Thoracic aorta (tissue), 2 donors: Measurements from ENCODE around the gene RPL22. TPM values are rescaled to one million over a fixed set of nuclear protein-coding genes. Genes with fewer than 3 reads are reported as not detected.

ENCODE experiments used
- ATAC-seq: fragments of 150-250 bp; one replicate; pipeline ENCODE4 v1.8.0; 2017; ENCODE audit warnings: low read depth; ENCODE audit not compliant: insufficient number of reproducible peaks, low FRiP score
- DNase-seq: peaks from one replicate; pipeline ENCODE4 v3.0.0-alpha.2; 2020; ENCODE audit warnings: low spot score
- H3K27ac ChIP-seq, 2 donors: fragments of 200-600 bp; sonication (generic); 1 replicate in 1 of 2; 2 replicates in 1 of 2; pipeline ENCODE4 v1.5.1; 2016; ENCODE audit warnings: mild to moderate bottlenecking in 2 of 2, moderate library complexity in 2 of 2
- H3K27me3 ChIP-seq: fragments of 200-600 bp; sonication (generic); replicated peaks from 2 replicates; pipeline ENCODE4 v1.6.0; 2016; ENCODE audit warnings: mild to moderate bottlenecking; ENCODE audit not compliant: insufficient read depth
- H3K36me3 ChIP-seq: fragments of 200-600 bp; sonication (generic); one replicate; pipeline ENCODE4 v1.5.1; 2016
- H3K4me1 ChIP-seq, 2 donors: fragments of 200-600 bp; sonication (generic); 1 replicate in 1 of 2; 2 replicates in 1 of 2; pipeline versions ENCODE4 v1.5.1 to v1.6.0; 2016; ENCODE audit warnings: low read depth in 2 of 2, mild to moderate bottlenecking in 1 of 2; ENCODE audit not compliant: control insufficient read depth in 1 of 2
- H3K4me3 ChIP-seq: fragments of 200-600 bp; sonication (generic); 2 replicates; pipeline ENCODE4 v1.5.1; 2016; ENCODE audit warnings: mild to moderate bottlenecking
- H3K9me3 ChIP-seq: fragments of 200-600 bp; sonication (generic); 2 replicates; pipeline ENCODE4 v1.5.1; 2016
- CTCF ChIP-seq: fragments of 200-600 bp; sonication (generic); IDR thresholded peaks from one replicate; pipeline ENCODE4 v1.5.1; 2019; ENCODE audit warnings: antibody characterized with exemption
- total RNA-seq, 2 donors: library from RNA; depleted of rRNA; stranded (reverse); fragments of >200 nt; gene quantifications; one replicate each; pipeline versions ENCODE4 v1.1.0 to v1.2.3, GENCODE V29; 2016

RPL22 gene
- total RNA-seq, 2 donors from 2014 or later, result 80.4 to 130 TPM

- Histone ChIP-seq H3K27ac (no peak overlapping the region), H3K27me3 (no peaks in the 10 kb centered on the region), H3K4me3 (no peak overlapping the region), H3K9me3 (no peaks in the 10 kb centered on the region), H3K36me3 (no peaks in the 10 kb centered on the region), H3K4me1 (peaks cover 8 to 11% of the 10 kb centered on the region in 2 donors)
- no peak for DNase-seq
- no peak for TF ChIP-seq CTCF
- ATAC-seq, result no peak
These were observed 11.4 kb upstream of the RPL22 start for GRCh38 chr1:6210591-6211355.

DNA sequence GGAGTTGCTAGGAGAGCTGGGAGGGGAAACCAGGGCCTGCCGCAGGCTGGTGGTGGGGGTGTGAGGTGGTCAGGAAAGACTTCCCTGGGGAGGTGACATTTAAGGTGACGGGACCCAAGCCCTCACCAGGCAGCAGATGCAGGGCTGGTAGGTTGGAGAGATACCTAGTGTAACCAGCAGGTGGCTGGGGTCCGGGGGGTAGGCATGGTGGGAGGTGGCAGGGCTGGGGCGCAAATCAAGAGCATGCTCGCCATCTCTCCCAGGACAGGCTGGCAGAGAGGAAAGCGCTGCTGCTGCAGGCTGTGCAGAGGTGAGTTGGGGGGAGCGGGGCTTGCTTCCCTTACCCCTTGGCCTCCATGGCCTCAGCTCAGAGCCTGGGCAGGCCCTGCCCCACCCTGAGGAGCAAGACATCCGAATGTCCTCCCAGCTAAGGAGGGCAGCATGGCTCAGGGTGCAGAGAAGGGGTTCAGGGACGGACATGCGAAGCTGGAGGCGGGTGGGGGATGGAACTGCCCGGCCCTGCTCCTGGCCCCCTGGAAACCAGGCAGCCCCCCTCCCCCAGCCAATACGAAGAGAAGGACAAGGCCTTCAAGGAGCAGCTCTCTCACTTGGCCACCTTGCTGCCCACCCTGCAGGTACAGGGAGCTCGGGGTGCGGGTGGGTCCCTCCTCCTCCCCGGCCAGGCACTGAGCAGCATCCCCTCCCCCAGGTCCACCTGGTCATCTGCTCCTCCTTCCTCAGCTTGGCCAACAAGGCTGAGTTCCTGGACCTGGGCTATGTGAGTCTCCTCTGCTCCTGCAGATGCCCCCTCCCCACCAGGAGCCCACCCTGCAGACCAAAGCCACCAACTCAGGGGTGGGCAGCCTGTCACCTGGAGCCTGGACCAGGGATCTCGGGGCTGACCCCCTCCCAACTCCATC lies 10.5 kb upstream of the RPL22 start:
- no peak overlapping the region for H3K4me3 ChIP-seq
- H3K9me3 ChIP-seq, result no peaks in the 10 kb centered on the region
- no peaks in the 10 kb centered on the region for H3K27me3 ChIP-seq
- DNase-seq (no peak), ATAC-seq (no peak)
- no peak overlapping the region for H3K27ac ChIP-seq
- no peak for TF ChIP-seq CTCF
- H3K4me1 ChIP-seq, result peaks cover 8 to 13% of the 10 kb centered on the region in 2 donors
- H3K36me3 ChIP-seq, result no peaks in the 10 kb centered on the region

DNA sequence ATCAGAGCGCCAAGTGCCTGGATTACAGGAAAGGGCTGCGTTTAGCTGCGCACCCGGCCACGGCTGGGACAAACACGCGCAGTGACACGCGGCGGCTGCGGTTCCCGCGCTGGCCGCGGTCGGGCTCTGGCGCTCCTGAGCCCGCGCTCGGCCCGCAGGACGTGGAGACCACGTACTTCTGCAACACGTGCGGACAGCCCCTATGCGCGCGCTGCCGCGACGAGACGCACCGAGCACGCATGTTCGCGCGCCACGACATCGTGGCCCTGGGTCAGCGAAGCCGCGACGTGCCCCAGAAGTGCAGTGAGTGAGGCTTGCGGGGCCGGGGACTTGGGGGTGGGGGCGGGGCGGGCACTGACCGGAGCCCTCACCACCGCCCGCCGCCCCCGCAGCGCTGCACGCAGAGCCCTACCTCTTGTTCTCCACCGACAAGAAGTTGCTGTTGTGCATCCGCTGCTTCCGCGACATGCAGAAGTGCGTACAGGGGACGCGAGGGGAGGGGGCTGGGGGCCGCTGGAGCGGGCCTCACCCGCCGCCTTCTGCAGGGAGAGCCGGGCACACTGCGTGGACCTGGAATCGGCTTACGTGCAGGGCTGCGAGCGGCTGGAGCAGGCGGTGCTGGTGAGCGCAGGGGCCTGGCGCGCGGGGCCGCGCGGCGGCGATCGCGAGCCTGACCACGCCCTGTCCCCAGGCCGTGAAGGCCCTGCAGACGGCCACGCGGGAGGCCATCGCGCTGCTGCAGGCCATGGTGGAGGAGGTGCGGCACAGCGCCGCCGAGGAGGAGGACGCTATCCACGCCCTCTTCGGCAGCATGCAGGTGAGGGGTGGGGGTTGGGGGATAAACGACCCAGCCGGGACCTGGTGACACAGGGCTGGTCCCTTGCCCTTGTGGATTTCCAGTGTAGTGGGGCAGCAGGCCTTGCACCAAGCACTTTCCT lies 9.6 kb upstream of the RPL22 start:
- H3K9me3 ChIP-seq, result no peaks in the 10 kb centered on the region
- no peak overlapping the region for H3K27ac ChIP-seq
- ATAC-seq, result no peak
- TF ChIP-seq CTCF, result peak; percentile 55
- H3K27me3 ChIP-seq, result no peaks in the 10 kb centered on the region
- peak overlapping the region; percentile 62 for H3K4me3 ChIP-seq
- no peak for DNase-seq
- H3K36me3 ChIP-seq, result no peaks in the 10 kb centered on the region
- H3K4me1 ChIP-seq, result peaks cover 8 to 17% of the 10 kb centered on the region in 2 donors

DNA sequence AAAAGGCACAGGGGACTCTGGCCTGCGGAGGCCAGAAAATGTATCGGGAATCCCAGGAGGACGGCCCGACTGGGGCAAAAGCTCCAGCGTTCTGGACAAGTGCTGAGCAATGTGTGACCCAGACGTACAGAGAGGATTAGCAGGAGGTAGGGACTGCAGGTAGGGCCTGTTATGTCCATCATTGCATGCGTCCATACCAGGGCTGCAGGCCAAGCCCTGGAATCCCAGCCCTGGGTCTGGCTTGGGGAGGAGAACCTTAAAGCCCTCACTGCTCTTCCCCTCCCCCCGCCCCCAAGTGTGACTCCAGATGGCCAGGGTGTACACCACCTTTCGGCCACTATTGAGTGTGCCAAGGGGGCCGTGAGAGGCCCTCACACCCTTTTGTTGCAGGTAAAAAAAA lies 8.5 kb upstream of the RPL22 start:
- Histone ChIP-seq H3K27ac (no peak overlapping the region), H3K4me1 (peaks cover 8 to 17% of the 10 kb centered on the region in 2 donors), H3K9me3 (no peaks in the 10 kb centered on the region), H3K27me3 (no peaks in the 10 kb centered on the region), H3K4me3 (no peak overlapping the region), H3K36me3 (no peaks in the 10 kb centered on the region)
- no peak for ATAC-seq
- DNase-seq, result no peak
- TF ChIP-seq CTCF, result no peak
